K562 (cell line): ENCODE measurements around the gene MBD3. TPM values are rescaled to one million over a fixed set of nuclear protein-coding genes. Genes with fewer than 3 reads are reported as not detected.

Experiments
- BHLHE40 ChIP-seq: IDR thresholded peaks from 2 replicates; pipeline ENCODE4 v1.6.1; 2011; ENCODE audit warnings: low read length, improper control_type of control experiment
- CTBP1 ChIP-seq: fragments of 450-650 bp; IDR thresholded peaks from 2 replicates; pipeline ENCODE4 v1.6.1; 2016; ENCODE audit warnings: borderline replicate concordance
- FIP1L1 ChIP-seq: fragments of 200-400 bp; formaldehyde crosslinking; IDR thresholded peaks from 2 replicates; pipeline ENCODE4 v1.6.1; 2018; ENCODE audit warnings: mild to moderate bottlenecking, low read depth, low read length; ENCODE audit not compliant: poor library complexity, severe bottlenecking
- FUS ChIP-seq: fragments of 200-400 bp; formaldehyde crosslinking; optimal IDR thresholded peaks from 2 replicates; pipeline ENCODE3; 2017; ENCODE audit warnings: low read depth, low read length
- LCOR ChIP-seq: sonication (generic); formaldehyde crosslinking; IDR thresholded peaks from 2 replicates; pipeline ENCODE4 v1.8.0; 2022; ENCODE audit warnings: mild to moderate bottlenecking, missing genetic modification reagents
- MAZ ChIP-seq, 2 experiments: fragments of 450-650 bp in 1 of 2; sonication (generic) in 1 of 2; formaldehyde crosslinking; IDR thresholded peaks in 1 of 2; conservative IDR thresholded peaks in 1 of 2; 2 replicates each; pipeline versions ENCODE4 v1.4.0 to v1.5.0; 2020; ENCODE audit warnings: mild to moderate bottlenecking in 1 of 2, missing genetic modification reagents in 1 of 2
- MYC ChIP-seq, 2 experiments: fragments of 250-450 bp in 1 of 2; sonication (Bioruptor Pico) in 1 of 2; IDR thresholded peaks; 2 replicates each; pipeline versions ENCODE4 v1.5.1 to v1.6.1; 2012 to 2021; ENCODE audit warnings: low read depth in 2 of 2, borderline replicate concordance in 1 of 2, improper control_type of control experiment in 1 of 2, low read length in 1 of 2, mild to moderate bottlenecking in 1 of 2, moderate library complexity in 1 of 2
- POLR2G ChIP-seq: fragments of 200-400 bp; formaldehyde crosslinking; IDR thresholded peaks from 2 replicates; pipeline ENCODE4 v1.6.1; 2017; ENCODE audit warnings: low read depth, mild to moderate bottlenecking, antibody characterized with exemption, low read length, moderate library complexity
- SMAD4 ChIP-seq: fragments of 250-450 bp; sonication (Bioruptor Pico); conservative IDR thresholded peaks from 2 replicates; pipeline ENCODE4 v1.8.0; 2021; ENCODE audit warnings: inconsistent platforms, mild to moderate bottlenecking, moderate library complexity
- polyA plus RNA-seq, 8 experiments: library from polyadenylated mRNA; depleted of rRNA in 4 of 8; stranded (reverse) in 5 of 8; unstranded in 3 of 8; fragments of >200 nt; fragmentation: Nextera tagmentation in 2 of 8; fragmentation: Illumina TruSeq in 1 of 8; extraction: Ambion mirVana in 2 of 8; extraction: Trizol in 1 of 8; gene quantifications; 2 replicates each; pipeline versions ENCODE4 v1.2.1 to v1.2.3, GENCODE V29; 2011 to 2014; ENCODE audit warnings: inconsistent platforms in 1 of 8, missing spikeins in 1 of 8
- total RNA-seq, 7 experiments: library from RNA; depleted of rRNA in 6 of 7; stranded (reverse); fragments of >200 nt in 6 of 7; fragmentation: Illumina TruSeq in 2 of 7; extraction: Trizol in 2 of 7; gene quantifications; 2 replicates each; pipeline versions ENCODE4 v1.2.1 to v1.2.3, GENCODE V29; 2011 to 2021; ENCODE audit warnings: low replicate concordance in 1 of 7
- TF ChIP-seq, protein P1 (sequence below): sonication (generic); formaldehyde crosslinking; IDR thresholded peaks from 2 replicates; pipeline ENCODE4 v1.8.0; 2022; ENCODE audit warnings: mild to moderate bottlenecking, missing genetic modification reagents, borderline replicate concordance
- TF ChIP-seq, protein P2 (sequence below): sonication (generic); formaldehyde crosslinking; IDR thresholded peaks from 2 replicates; pipeline ENCODE4 v1.8.0; 2023; ENCODE audit warnings: missing genetic modification reagents, mild to moderate bottlenecking, borderline replicate concordance
- TF ChIP-seq, protein P3 (sequence below): sonication (generic); formaldehyde crosslinking; IDR thresholded peaks from 2 replicates; pipeline ENCODE4 v1.8.0; 2022; ENCODE audit warnings: missing genetic modification reagents, mild to moderate bottlenecking, moderate library complexity, borderline replicate concordance
- TF ChIP-seq, protein P4 (sequence below): sonication (generic); formaldehyde crosslinking; IDR thresholded peaks from 2 replicates; pipeline ENCODE4 v1.4.0; 2020; ENCODE audit warnings: mild to moderate bottlenecking, missing genetic modification reagents

Gene MBD3
- total and polyA plus RNA-seq, 9 of the 15 experiments (the other 6 are each of a cell fraction or from before 2014, with no cell fraction given) = 0.24 to 137 (median 30.9) TPM

- TF ChIP-seq, protein P1, sequence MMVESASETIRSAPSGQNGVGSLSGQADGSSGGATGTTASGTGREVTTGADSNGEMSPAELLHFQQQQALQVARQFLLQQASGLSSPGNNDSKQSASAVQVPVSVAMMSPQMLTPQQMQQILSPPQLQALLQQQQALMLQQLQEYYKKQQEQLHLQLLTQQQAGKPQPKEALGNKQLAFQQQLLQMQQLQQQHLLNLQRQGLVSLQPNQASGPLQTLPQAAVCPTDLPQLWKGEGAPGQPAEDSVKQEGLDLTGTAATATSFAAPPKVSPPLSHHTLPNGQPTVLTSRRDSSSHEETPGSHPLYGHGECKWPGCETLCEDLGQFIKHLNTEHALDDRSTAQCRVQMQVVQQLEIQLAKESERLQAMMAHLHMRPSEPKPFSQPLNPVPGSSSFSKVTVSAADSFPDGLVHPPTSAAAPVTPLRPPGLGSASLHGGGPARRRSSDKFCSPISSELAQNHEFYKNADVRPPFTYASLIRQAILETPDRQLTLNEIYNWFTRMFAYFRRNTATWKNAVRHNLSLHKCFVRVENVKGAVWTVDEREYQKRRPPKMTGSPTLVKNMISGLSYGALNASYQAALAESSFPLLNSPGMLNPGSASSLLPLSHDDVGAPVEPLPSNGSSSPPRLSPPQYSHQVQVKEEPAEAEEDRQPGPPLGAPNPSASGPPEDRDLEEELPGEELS = peak; percentile 84; the same call in 1 of the 2 replicates
- TF ChIP-seq, protein P2, sequence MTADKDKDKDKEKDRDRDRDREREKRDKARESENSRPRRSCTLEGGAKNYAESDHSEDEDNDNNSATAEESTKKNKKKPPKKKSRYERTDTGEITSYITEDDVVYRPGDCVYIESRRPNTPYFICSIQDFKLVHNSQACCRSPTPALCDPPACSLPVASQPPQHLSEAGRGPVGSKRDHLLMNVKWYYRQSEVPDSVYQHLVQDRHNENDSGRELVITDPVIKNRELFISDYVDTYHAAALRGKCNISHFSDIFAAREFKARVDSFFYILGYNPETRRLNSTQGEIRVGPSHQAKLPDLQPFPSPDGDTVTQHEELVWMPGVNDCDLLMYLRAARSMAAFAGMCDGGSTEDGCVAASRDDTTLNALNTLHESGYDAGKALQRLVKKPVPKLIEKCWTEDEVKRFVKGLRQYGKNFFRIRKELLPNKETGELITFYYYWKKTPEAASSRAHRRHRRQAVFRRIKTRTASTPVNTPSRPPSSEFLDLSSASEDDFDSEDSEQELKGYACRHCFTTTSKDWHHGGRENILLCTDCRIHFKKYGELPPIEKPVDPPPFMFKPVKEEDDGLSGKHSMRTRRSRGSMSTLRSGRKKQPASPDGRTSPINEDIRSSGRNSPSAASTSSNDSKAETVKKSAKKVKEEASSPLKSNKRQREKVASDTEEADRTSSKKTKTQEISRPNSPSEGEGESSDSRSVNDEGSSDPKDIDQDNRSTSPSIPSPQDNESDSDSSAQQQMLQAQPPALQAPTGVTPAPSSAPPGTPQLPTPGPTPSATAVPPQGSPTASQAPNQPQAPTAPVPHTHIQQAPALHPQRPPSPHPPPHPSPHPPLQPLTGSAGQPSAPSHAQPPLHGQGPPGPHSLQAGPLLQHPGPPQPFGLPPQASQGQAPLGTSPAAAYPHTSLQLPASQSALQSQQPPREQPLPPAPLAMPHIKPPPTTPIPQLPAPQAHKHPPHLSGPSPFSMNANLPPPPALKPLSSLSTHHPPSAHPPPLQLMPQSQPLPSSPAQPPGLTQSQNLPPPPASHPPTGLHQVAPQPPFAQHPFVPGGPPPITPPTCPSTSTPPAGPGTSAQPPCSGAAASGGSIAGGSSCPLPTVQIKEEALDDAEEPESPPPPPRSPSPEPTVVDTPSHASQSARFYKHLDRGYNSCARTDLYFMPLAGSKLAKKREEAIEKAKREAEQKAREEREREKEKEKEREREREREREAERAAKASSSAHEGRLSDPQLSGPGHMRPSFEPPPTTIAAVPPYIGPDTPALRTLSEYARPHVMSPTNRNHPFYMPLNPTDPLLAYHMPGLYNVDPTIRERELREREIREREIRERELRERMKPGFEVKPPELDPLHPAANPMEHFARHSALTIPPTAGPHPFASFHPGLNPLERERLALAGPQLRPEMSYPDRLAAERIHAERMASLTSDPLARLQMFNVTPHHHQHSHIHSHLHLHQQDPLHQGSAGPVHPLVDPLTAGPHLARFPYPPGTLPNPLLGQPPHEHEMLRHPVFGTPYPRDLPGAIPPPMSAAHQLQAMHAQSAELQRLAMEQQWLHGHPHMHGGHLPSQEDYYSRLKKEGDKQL = no peak
- TF ChIP-seq, protein P3, sequence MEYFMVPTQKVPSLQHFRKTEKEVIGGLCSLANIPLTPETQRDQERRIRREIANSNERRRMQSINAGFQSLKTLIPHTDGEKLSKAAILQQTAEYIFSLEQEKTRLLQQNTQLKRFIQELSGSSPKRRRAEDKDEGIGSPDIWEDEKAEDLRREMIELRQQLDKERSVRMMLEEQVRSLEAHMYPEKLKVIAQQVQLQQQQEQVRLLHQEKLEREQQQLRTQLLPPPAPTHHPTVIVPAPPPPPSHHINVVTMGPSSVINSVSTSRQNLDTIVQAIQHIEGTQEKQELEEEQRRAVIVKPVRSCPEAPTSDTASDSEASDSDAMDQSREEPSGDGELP (CRISPR knock-in tag) = peak; percentile 73
- TF ChIP-seq FIP1L1 (peak; percentile 25), POLR2G (peak; percentile 62), MYC (IDR thresholded peaks at IDR 0.05; ENCODE audit: low read depth, low read length) (peak; percentile 88), MYC (CRISPR knock-in tag; IDR thresholded peaks at IDR 0.05; ENCODE audit: borderline replicate concordance, low read depth) (no peak), FUS (no peak), BHLHE40 (peak; percentile 98), CTBP1 (peak; percentile 50; the same call in 1 of the 2 replicates), LCOR (CRISPR knock-in tag) (0 out of 2 replicates have a peak, but pooled peaks have one; percentile 27), MAZ (CRISPR knock-in tag; conservative IDR thresholded peaks at IDR 0.05 in 1 of 2, IDR thresholded peaks at IDR 0.05 in 1 of 2) (peak; percentile 25 to 55; a peak in 1 of 4 replicates), SMAD4 (CRISPR knock-in tag) (peak; percentile 50; the same call in 1 of the 2 replicates)
- TF ChIP-seq, protein P4, sequence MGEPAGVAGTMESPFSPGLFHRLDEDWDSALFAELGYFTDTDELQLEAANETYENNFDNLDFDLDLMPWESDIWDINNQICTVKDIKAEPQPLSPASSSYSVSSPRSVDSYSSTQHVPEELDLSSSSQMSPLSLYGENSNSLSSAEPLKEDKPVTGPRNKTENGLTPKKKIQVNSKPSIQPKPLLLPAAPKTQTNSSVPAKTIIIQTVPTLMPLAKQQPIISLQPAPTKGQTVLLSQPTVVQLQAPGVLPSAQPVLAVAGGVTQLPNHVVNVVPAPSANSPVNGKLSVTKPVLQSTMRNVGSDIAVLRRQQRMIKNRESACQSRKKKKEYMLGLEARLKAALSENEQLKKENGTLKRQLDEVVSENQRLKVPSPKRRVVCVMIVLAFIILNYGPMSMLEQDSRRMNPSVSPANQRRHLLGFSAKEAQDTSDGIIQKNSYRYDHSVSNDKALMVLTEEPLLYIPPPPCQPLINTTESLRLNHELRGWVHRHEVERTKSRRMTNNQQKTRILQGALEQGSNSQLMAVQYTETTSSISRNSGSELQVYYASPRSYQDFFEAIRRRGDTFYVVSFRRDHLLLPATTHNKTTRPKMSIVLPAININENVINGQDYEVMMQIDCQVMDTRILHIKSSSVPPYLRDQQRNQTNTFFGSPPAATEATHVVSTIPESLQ (CRISPR knock-in tag) = peak; percentile 93; the same call in 1 of the 2 replicates
These were observed 24.2 kb downstream of the MBD3 start, which contains the start of gene MEX3D (continued) for GRCh38 chr19:1568320-1569019.
